ENCODE measurements around the gene AGMAT.
"Not testable (repeated sequence)": the region's sequence is repeated elsewhere in the genome, so short reads cannot be mapped to it uniquely, and the experiment has no call there.

Gene AGMAT

GRCh38 chr1:15609631-15610030 lies 24.8 kb upstream of the AGMAT start:
- DNase-seq = no peak

- no peak for DNase-seq
Observed at GRCh38 chr1:15605398-15606383, 20.8 kb upstream of the AGMAT start.

GRCh38 chr1:15604400-15604799 lies 19.5 kb upstream of the AGMAT start:
- not testable (repeated sequence) for DNase-seq

GRCh38 chr1:15603966-15604282 lies 19.1 kb upstream of the AGMAT start:
- not testable (repeated sequence) for DNase-seq

GRCh38 chr1:15603050-15603965 lies 18.5 kb upstream of the AGMAT start:
- DNase-seq = peak; percentile 86 to 92

- DNase-seq = no peak
Observed at GRCh38 chr1:15598436-15598835, 13.6 kb upstream of the AGMAT start.

- no peak for DNase-seq
Observed at GRCh38 chr1:15595809-15596617, 11.2 kb upstream of the AGMAT start.

GRCh38 chr1:15592285-15592684 lies 7.4 kb upstream of the AGMAT start:
- DNase-seq = no peak

- DNase-seq = no peak
Observed at GRCh38 chr1:15583016-15583706, 1.7 kb downstream of the AGMAT start.

- DNase-seq = no peak
Observed at GRCh38 chr1:15579683-15580047, 5.2 kb downstream of the AGMAT start.

GRCh38 chr1:15578921-15579682 lies 5.7 kb downstream of the AGMAT start:
- DNase-seq = peak in 1 of 2 experiments; percentile 36

- no peak for DNase-seq
Observed at GRCh38 chr1:15577691-15578090, 7.2 kb downstream of the AGMAT start.

GRCh38 chr1:15575549-15576150 lies 9.2 kb downstream of the AGMAT start:
- no peak for DNase-seq

- no peak for DNase-seq
Observed at GRCh38 chr1:15574741-15575140, 10.1 kb downstream of the AGMAT start.

- DNase-seq = no peak
Observed at GRCh38 chr1:15573477-15573876, 11.4 kb downstream of the AGMAT start.

- DNase-seq = no peak
Observed at GRCh38 chr1:15571266-15571665, 13.6 kb downstream of the AGMAT start.

GRCh38 chr1:15570861-15571260 lies 14.0 kb downstream of the AGMAT start:
- no peak for DNase-seq

GRCh38 chr1:15568387-15569073 lies 16.3 kb downstream of the AGMAT start:
- no peak for DNase-seq

- DNase-seq = no peak
Observed at GRCh38 chr1:15559189-15559810, 25.6 kb downstream of the AGMAT start.

- no peak for DNase-seq
Observed at GRCh38 chr1:15558516-15558915, 26.3 kb downstream of the AGMAT start.

Measured in stimulated activated CD4-positive, alpha-beta T cell treated with anti-CD3 and anti-CD28 coated beads, Interleukin-4, amount 100 ng/mL, for 4 hours (primary cell).